ENCODE measurements around the gene DPP3.

Gene DPP3

DNA sequence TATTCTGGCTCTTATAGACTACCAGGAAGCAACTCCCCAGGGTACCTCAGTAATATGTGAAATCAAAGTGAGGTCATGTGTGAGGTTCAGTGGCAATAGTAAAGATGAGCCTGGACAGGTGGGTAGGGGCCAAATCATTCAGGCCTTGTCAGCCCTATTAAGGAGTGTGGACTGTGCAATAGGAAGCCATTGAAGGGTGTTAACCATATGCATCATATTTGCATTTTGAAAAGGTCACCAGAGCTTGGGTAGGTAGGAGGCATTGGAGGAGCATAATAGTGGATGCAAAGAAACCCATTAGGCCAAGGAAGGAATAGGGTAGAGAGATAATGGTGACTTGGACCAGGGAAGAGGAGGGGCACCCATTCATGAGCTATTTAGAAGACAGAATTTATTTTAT, 33.2 kb upstream of the DPP3 start:
- no peaks in the 10 kb centered on the region for H3K36me3 ChIP-seq (ENCODE audit: control insufficient read depth in 2 of 2, insufficient read depth in 1 of 2, low read length in 2 of 2)
- no peak overlapping the region for H3K27ac ChIP-seq (ENCODE audit: extremely low read depth, low read depth, low read length)
- no peak overlapping the region for H3K4me3 ChIP-seq (ENCODE audit: low read depth, low read length)
- no peak for TF ChIP-seq ZNF394 (tag by site-specific recombination; IDR thresholded peaks at IDR 0.05; ENCODE audit: borderline replicate concordance)
- TF ChIP-seq ZNF660 (tag by site-specific recombination; IDR thresholded peaks at IDR 0.05): no peak
- TF ChIP-seq ZNF335 (tag by site-specific recombination; conservative IDR thresholded peaks at IDR 0.05): no peak
- no peak for TF ChIP-seq BCL11B (tag by site-specific recombination; IDR thresholded peaks at IDR 0.05; ENCODE audit: low read depth)
- TF ChIP-seq MYNN (tag by site-specific recombination; IDR thresholded peaks at IDR 0.05; ENCODE audit: borderline replicate concordance): no peak
- TF ChIP-seq, protein P1, sequence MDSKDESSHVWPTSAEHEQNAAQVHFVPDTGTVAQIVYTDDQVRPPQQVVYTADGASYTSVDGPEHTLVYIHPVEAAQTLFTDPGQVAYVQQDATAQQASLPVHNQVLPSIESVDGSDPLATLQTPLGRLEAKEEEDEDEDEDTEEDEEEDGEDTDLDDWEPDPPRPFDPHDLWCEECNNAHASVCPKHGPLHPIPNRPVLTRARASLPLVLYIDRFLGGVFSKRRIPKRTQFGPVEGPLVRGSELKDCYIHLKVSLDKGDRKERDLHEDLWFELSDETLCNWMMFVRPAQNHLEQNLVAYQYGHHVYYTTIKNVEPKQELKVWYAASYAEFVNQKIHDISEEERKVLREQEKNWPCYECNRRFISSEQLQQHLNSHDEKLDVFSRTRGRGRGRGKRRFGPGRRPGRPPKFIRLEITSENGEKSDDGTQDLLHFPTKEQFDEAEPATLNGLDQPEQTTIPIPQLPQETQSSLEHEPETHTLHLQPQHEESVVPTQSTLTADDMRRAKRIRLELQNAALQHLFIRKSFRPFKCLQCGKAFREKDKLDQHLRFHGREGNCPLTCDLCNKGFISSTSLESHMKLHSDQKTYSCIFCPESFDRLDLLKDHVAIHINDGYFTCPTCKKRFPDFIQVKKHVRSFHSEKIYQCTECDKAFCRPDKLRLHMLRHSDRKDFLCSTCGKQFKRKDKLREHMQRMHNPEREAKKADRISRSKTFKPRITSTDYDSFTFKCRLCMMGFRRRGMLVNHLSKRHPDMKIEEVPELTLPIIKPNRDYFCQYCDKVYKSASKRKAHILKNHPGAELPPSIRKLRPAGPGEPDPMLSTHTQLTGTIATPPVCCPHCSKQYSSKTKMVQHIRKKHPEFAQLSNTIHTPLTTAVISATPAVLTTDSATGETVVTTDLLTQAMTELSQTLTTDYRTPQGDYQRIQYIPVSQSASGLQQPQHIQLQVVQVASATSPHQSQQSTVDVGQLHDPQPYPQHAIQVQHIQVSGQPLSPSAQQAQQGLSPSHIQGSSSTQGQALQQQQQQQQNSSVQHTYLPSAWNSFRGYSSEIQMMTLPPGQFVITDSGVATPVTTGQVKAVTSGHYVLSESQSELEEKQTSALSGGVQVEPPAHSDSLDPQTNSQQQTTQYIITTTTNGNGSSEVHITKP (tag by site-specific recombination; IDR thresholded peaks at IDR 0.05): no peak
- no peak for TF ChIP-seq KLF9 (tag by site-specific recombination; IDR thresholded peaks at IDR 0.05; ENCODE audit: low read depth)
- TF ChIP-seq MEIS1 (CRISPR knock-in tag; IDR thresholded peaks at IDR 0.05; ENCODE audit: borderline replicate concordance): no peak
- no peak for TF ChIP-seq ZNF416 (tag by site-specific recombination; IDR thresholded peaks at IDR 0.05)
- no peak for TF ChIP-seq GLIS2 (tag by site-specific recombination; IDR thresholded peaks at IDR 0.05)
- TF ChIP-seq, protein P2, sequence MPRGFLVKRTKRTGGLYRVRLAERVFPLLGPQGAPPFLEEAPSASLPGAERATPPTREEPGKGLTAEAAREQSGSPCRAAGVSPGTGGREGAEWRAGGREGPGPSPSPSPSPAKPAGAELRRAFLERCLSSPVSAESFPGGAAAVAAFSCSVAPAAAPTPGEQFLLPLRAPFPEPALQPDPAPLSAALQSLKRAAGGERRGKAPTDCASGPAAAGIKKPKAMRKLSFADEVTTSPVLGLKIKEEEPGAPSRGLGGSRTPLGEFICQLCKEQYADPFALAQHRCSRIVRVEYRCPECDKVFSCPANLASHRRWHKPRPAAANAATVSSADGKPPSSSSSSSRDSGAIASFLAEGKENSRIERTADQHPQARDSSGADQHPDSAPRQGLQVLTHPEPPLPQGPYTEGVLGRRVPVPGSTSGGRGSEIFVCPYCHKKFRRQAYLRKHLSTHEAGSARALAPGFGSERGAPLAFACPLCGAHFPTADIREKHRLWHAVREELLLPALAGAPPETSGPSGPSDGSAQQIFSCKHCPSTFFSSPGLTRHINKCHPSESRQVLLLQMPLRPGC (tag by site-specific recombination; IDR thresholded peaks at IDR 0.05): no peak
- TF ChIP-seq EGR2 (tag by site-specific recombination; IDR thresholded peaks at IDR 0.05; ENCODE audit: low read depth): no peak
- TF ChIP-seq, protein P3, sequence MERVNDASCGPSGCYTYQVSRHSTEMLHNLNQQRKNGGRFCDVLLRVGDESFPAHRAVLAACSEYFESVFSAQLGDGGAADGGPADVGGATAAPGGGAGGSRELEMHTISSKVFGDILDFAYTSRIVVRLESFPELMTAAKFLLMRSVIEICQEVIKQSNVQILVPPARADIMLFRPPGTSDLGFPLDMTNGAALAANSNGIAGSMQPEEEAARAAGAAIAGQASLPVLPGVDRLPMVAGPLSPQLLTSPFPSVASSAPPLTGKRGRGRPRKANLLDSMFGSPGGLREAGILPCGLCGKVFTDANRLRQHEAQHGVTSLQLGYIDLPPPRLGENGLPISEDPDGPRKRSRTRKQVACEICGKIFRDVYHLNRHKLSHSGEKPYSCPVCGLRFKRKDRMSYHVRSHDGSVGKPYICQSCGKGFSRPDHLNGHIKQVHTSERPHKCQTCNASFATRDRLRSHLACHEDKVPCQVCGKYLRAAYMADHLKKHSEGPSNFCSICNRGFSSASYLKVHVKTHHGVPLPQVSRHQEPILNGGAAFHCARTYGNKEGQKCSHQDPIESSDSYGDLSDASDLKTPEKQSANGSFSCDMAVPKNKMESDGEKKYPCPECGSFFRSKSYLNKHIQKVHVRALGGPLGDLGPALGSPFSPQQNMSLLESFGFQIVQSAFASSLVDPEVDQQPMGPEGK (tag by site-specific recombination; IDR thresholded peaks at IDR 0.05): no peak
- TF ChIP-seq ZNF266 (tag by site-specific recombination; IDR thresholded peaks at IDR 0.05; ENCODE audit: low read depth): no peak
- TF ChIP-seq ZEB2 (tag by site-specific recombination; IDR thresholded peaks at IDR 0.05): no peak
- ChIA-PET POLR2A (no interaction called here), CTCF (interaction anchor here (0.5 to 1.5 kb wide), 2 partner anchors 8 to 131 kb away, joined by 4 to 5 read pairs; partner anchors contain the start of gene MRPL11)
- H3K9me3 ChIP-seq (ENCODE audit: control insufficient read depth, insufficient read depth, low read depth, low read length): no peaks in the 10 kb centered on the region
- no peaks in the 10 kb centered on the region for H3K4me1 ChIP-seq (ENCODE audit: control insufficient read depth, insufficient read depth, low read length)

DNA sequence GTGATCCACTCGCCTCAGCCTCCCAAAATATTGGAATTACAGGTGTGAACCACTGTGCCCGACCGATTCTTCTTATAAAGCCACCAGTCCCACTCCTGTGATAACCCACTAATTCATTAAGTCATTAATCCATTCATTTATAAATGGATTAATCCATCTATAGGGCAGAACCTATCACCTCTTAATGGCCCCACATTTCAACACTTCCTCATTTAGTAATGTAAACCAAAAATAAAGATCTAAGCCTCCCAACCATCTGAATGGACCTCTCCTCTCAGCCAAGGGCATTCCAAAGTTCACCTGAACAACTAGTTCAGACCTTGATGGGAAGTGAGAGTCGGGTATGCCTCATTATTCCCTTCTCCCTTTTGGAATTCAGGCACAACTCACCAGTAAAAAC, 31.7 kb upstream of the DPP3 start:
- POLR2A ChIA-PET: no interaction called here
- no peak overlapping the region for H3K27ac ChIP-seq (ENCODE audit: extremely low read depth, low read depth, low read length)
- no peak for TF ChIP-seq ZNF140 (tag by site-specific recombination; IDR thresholded peaks at IDR 0.05)
- no peak for TF ChIP-seq ZBTB1 (tag by site-specific recombination; IDR thresholded peaks at IDR 0.05)
- TF ChIP-seq ZNF600 (tag by site-specific recombination; IDR thresholded peaks at IDR 0.05): no peak
- no peak for TF ChIP-seq HOXC10 (CRISPR knock-in tag; IDR thresholded peaks at IDR 0.05)
- no peak for TF ChIP-seq ZNF791 (tag by site-specific recombination; IDR thresholded peaks at IDR 0.05)
- no peak for TF ChIP-seq ZNF792 (tag by site-specific recombination; IDR thresholded peaks at IDR 0.05)
- no peak for TF ChIP-seq PRDM1 (tag by site-specific recombination; IDR thresholded peaks at IDR 0.05)
- no peak for TF ChIP-seq OSR2 (tag by site-specific recombination; IDR thresholded peaks at IDR 0.05)
- TF ChIP-seq CTCF (tag by site-specific recombination; IDR thresholded peaks at IDR 0.05): no peak
- TF ChIP-seq, protein P4, sequence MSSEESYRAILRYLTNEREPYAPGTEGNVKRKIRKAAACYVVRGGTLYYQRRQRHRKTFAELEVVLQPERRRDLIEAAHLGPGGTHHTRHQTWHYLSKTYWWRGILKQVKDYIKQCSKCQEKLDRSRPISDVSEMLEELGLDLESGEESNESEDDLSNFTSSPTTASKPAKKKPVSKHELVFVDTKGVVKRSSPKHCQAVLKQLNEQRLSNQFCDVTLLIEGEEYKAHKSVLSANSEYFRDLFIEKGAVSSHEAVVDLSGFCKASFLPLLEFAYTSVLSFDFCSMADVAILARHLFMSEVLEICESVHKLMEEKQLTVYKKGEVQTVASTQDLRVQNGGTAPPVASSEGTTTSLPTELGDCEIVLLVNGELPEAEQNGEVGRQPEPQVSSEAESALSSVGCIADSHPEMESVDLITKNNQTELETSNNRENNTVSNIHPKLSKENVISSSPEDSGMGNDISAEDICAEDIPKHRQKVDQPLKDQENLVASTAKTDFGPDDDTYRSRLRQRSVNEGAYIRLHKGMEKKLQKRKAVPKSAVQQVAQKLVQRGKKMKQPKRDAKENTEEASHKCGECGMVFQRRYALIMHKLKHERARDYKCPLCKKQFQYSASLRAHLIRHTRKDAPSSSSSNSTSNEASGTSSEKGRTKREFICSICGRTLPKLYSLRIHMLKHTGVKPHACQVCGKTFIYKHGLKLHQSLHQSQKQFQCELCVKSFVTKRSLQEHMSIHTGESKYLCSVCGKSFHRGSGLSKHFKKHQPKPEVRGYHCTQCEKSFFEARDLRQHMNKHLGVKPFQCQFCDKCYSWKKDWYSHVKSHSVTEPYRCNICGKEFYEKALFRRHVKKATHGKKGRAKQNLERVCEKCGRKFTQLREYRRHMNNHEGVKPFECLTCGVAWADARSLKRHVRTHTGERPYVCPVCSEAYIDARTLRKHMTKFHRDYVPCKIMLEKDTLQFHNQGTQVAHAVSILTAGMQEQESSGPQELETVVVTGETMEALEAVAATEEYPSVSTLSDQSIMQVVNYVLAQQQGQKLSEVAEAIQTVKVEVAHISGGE (tag by site-specific recombination; conservative IDR thresholded peaks at IDR 0.05; ENCODE audit: low read depth): no peak

More for the DNA sequence above, 31.7 kb upstream of the DPP3 start:
- CTCF ChIA-PET: no interaction called here
- H3K4me1 ChIP-seq (ENCODE audit: control insufficient read depth, insufficient read depth, low read length): no peaks in the 10 kb centered on the region
- H3K9me3 ChIP-seq (ENCODE audit: control insufficient read depth, insufficient read depth, low read depth, low read length): no peaks in the 10 kb centered on the region
- no peak overlapping the region for H3K4me3 ChIP-seq (ENCODE audit: low read depth, low read length)
- H3K36me3 ChIP-seq (ENCODE audit: control insufficient read depth in 2 of 2, insufficient read depth in 1 of 2, low read length in 2 of 2): no peaks in the 10 kb centered on the region
